Hepatocyte (in vitro differentiated cells): Measurements from ENCODE around the gene MRGPRE. TPM values are rescaled to one million over a fixed set of nuclear protein-coding genes. Genes with fewer than 3 reads are reported as not detected.

Experiments
- DNase-seq: peaks from one replicate; pipeline ENCODE4 v3.0.0-alpha.2; 2016; ENCODE audit warnings: low spot score
- H2AFZ ChIP-seq: fragments of 200-600 bp; sonication (generic); 2 replicates; pipeline ENCODE4 v1.6.0; 2016; ENCODE audit warnings: antibody characterized with exemption, mild to moderate bottlenecking
- H3K27ac ChIP-seq: fragments of 200-600 bp; sonication (generic); 2 replicates; pipeline ENCODE4 v1.5.1; 2016; ENCODE audit warnings: mild to moderate bottlenecking
- H3K27me3 ChIP-seq: fragments of 200-600 bp; sonication (generic); 2 replicates; pipeline ENCODE4 v1.6.1; 2016
- H3K36me3 ChIP-seq: fragments of 200-600 bp; sonication (generic); replicated peaks from 2 replicates; pipeline ENCODE4 v1.5.1; 2016; ENCODE audit warnings: low read depth; ENCODE audit not compliant: insufficient read depth
- H3K4me1 ChIP-seq: fragments of 200-600 bp; sonication (generic); 2 replicates; pipeline ENCODE4 v1.5.1; 2016; ENCODE audit warnings: mild to moderate bottlenecking, moderate library complexity; ENCODE audit not compliant: insufficient read depth
- H3K4me2 ChIP-seq: fragments of 200-600 bp; sonication (generic); 2 replicates; pipeline ENCODE4 v1.6.0; 2016
- H3K4me3 ChIP-seq: fragments of 200-600 bp; sonication (generic); 2 replicates; pipeline ENCODE4 v1.5.1; 2016; ENCODE audit warnings: mild to moderate bottlenecking
- H3K79me2 ChIP-seq: fragments of 200-600 bp; sonication (generic); 2 replicates; pipeline ENCODE4 v1.6.0; 2017; ENCODE audit warnings: mild to moderate bottlenecking
- H3K9me2 ChIP-seq: fragments of 200-600 bp; sonication (generic); replicated peaks from 2 replicates; pipeline ENCODE4 v1.6.0; 2017; ENCODE audit warnings: mild to moderate bottlenecking; ENCODE audit not compliant: insufficient read depth
- H3K9me3 ChIP-seq: fragments of 200-600 bp; sonication (generic); 2 replicates; pipeline ENCODE4 v1.5.1; 2016; ENCODE audit warnings: low read depth, mild to moderate bottlenecking
- H4K20me1 ChIP-seq: fragments of 200-600 bp; sonication (generic); 2 replicates; pipeline ENCODE4 v1.6.0; 2016; ENCODE audit warnings: mild to moderate bottlenecking; ENCODE audit not compliant: insufficient read depth, poor library complexity, severe bottlenecking
- EZH2 ChIP-seq: fragments of 200-600 bp; sonication (generic); IDR thresholded peaks from 2 replicates; pipeline ENCODE4 v1.6.1; 2016; ENCODE audit warnings: antibody characterized with exemption, mild to moderate bottlenecking, borderline replicate concordance
- EZH2phosphoT487 ChIP-seq: fragments of 200-600 bp; sonication (generic); IDR thresholded peaks from one replicate; pipeline ENCODE4 v1.6.1; 2018; ENCODE audit warnings: antibody characterized with exemption, mild to moderate bottlenecking, low read depth, moderate library complexity; ENCODE audit not compliant: unreplicated experiment, severe bottlenecking
- WGBS: methylation state at CpG from one replicate; pipeline ENCODE4 v1.1.6; 2016; ENCODE audit warnings: low lambda C conversion rate; ENCODE audit errors: missing lambda C conversion rate; 5-methylcytosine and 5-hydroxymethylcytosine counted together
- polyA plus RNA-seq: library from polyadenylated mRNA; unstranded; fragments of >200 nt; fragmentation: Nextera tagmentation; extraction: Ambion mirVana; gene quantifications from 2 replicates; pipeline ENCODE4 v1.2.1, GENCODE V29; 2016
- total RNA-seq: library from RNA; depleted of rRNA; stranded (reverse); fragments of >200 nt; gene quantifications from 2 replicates; pipeline ENCODE4 v1.2.3, GENCODE V29; 2014
- TF ChIP-seq, protein P1 (sequence below): fragments of 200-600 bp; sonication (generic); IDR thresholded peaks from 2 replicates; pipeline ENCODE4 v1.5.1; 2016; ENCODE audit warnings: antibody characterized with exemption, mild to moderate bottlenecking; ENCODE audit not compliant: poor library complexity

MRGPRE gene
- total and polyA plus RNA-seq, 2 experiments from 2014 or later, result not detected

DNA sequence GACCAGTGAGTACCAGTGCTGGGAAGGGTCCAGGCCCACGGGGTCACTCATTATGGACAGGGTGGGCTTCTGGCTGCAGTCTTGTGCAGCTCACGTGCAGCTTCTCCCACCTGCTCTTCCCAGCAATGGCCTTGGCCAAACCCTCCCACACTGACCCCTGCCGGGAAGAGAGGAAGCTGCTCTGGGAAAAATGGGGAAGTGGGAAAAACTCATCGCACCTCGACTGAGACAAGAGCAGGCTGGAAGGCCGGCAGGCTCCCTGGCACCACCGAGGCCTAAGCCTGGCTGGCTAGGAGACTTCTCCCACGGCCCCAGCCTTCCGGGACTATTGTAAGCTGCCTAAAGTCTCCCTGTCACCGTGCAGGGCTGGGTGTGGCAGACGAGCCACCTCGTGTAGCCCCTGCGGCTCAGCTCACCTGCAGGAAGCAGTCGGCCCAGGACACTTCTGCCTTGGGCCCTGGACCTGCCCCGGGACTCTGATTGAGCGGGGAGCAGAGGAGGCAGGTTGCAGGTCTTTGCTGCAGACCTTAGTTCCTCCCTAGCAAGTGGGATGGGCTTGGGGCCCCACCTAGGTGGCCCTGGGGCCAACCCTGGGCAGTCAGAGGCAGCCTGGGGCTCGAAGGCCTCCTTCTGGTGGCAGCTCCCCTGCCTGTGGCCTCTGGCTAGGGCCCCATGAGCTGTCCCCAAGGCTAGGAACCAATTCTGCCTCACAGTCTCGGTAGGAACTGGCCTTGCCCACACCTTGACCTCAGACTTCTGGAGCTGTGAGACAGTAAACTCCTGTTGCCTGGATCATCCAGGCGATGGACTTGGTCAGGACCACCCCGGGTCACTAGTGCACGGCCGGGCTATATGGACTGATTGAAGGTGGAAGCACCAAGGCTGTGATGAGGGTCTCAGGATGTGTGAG, 36.7 kb downstream of the MRGPRE start:
- Histone ChIP-seq H3K27ac (no peak overlapping the region), H3K79me2 (no peaks in the 10 kb centered on the region), H4K20me1 (no peaks in the 10 kb centered on the region), H3K27me3 (peaks cover 1% of the 10 kb centered on the region), H3K4me2 (no peak overlapping the region), H3K36me3 (no peaks in the 10 kb centered on the region), H3K9me3 (no peaks in the 10 kb centered on the region), H3K9me2 (no peaks in the 10 kb centered on the region), H3K4me1 (no peaks in the 10 kb centered on the region), H3K4me3 (no peak overlapping the region), H2AFZ (no peak overlapping the region)
- no peak for DNase-seq
- TF ChIP-seq EZH2 (no peak), EZH2phosphoT487 (no peak)
- TF ChIP-seq, protein P1, sequence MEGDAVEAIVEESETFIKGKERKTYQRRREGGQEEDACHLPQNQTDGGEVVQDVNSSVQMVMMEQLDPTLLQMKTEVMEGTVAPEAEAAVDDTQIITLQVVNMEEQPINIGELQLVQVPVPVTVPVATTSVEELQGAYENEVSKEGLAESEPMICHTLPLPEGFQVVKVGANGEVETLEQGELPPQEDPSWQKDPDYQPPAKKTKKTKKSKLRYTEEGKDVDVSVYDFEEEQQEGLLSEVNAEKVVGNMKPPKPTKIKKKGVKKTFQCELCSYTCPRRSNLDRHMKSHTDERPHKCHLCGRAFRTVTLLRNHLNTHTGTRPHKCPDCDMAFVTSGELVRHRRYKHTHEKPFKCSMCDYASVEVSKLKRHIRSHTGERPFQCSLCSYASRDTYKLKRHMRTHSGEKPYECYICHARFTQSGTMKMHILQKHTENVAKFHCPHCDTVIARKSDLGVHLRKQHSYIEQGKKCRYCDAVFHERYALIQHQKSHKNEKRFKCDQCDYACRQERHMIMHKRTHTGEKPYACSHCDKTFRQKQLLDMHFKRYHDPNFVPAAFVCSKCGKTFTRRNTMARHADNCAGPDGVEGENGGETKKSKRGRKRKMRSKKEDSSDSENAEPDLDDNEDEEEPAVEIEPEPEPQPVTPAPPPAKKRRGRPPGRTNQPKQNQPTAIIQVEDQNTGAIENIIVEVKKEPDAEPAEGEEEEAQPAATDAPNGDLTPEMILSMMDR, result peak; percentile 34
- WGBS, result 76% methylated on average over 22 of the region's 22 CpGs

DNA sequence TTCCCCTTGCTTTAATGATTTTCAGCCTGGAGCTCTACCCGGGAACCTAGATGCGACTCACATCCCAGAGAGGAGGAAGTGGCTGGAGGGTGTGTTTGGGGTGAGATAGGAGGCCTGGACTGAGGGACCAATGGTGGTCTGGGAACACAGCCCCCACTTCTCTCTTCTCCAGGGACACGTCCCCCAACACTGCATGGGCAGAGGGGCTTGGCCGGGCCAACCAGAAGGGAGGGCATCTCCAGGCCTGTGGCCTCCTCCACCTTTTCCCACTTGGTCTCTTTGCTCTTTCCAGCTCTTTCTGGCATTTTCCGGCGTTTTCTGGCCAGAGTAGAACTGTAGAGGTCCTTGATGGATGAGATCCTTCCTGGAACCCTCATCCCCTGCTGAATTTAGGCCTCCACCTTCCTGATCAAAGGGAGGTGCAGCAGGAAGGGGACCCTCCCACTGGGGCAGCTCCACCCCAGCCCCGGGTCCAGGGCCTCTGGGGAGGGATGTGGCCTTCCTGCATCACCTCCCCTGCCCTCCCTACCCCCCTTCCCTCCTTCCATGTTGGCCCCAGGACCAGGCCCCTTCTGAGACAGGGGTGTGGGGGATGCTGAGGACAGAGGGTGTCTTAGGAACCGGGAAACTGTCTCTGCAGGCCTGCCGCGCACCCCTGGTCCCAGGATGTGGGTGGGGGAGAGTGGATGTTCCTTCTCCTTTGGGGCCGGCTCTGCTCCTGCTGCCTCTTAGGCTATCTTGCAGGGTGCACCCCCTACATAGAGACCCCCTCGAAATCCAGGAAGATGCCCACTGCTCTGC, 38.0 kb downstream of the MRGPRE start:
- H3K4me3 ChIP-seq, result no peak overlapping the region
- H3K36me3 ChIP-seq, result no peaks in the 10 kb centered on the region
- H3K9me2 ChIP-seq, result no peaks in the 10 kb centered on the region
- H4K20me1 ChIP-seq, result no peaks in the 10 kb centered on the region
- whole genome bisulfite sequencing, result 84% methylated on average over 12 of the region's 12 CpGs
- H3K27ac ChIP-seq, result no peak overlapping the region
- no peaks in the 10 kb centered on the region for H3K79me2 ChIP-seq
- TF ChIP-seq EZH2phosphoT487 (no peak), EZH2 (no peak)
- TF ChIP-seq, protein P1, result no peak
- no peak overlapping the region for H2AFZ ChIP-seq
- H3K9me3 ChIP-seq, result no peaks in the 10 kb centered on the region
- no peak overlapping the region for H3K4me2 ChIP-seq
- H3K4me1 ChIP-seq, result no peaks in the 10 kb centered on the region
- no peaks in the 10 kb centered on the region for H3K27me3 ChIP-seq
- DNase-seq, result no peak

DNA sequence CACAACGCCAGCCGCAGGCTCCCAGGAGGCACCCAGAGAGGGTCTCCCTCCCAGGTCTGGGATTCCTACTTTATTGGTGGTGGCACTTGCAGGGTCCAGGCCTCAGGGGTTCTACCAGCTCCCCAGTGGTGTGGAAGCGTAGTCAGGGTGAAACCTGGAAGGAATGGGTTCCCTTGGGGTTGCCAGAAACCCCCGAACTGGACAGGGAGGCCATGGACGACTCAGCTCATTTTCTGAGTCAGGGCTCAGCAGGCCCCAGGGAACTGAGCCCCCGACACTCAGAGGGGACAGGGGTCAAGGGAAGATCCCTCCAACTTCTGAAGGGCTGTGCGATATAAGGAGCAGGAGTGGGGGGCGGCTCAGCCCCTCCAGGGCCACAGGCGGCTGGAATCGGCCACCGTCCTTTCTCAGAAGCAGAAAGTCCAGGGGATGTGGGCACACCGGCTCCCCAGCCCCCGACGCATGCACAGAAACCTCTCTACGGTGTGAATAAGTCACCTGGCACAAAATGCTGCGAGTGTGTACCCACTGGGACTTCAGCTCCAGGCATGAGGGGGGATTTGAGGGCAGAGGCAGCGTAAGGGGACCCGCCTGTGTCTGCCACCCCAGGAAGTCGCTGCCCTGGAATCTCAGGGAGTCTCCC, 38.7 kb downstream of the MRGPRE start:
- 85% methylated on average over 19 of the region's 19 CpGs for WGBS
- H3K9me3 ChIP-seq, result no peaks in the 10 kb centered on the region
- no peak for DNase-seq
- H3K27ac ChIP-seq, result no peak overlapping the region
- H3K4me1 ChIP-seq, result no peaks in the 10 kb centered on the region
- no peak for TF ChIP-seq EZH2
- TF ChIP-seq EZH2phosphoT487, result no peak
- TF ChIP-seq, protein P1, result no peak
- no peaks in the 10 kb centered on the region for H3K9me2 ChIP-seq
- no peak overlapping the region for H3K4me2 ChIP-seq
- H3K36me3 ChIP-seq, result no peaks in the 10 kb centered on the region
- no peak overlapping the region for H2AFZ ChIP-seq
- H3K4me3 ChIP-seq, result no peak overlapping the region
- no peaks in the 10 kb centered on the region for H3K79me2 ChIP-seq
- no peaks in the 10 kb centered on the region for H3K27me3 ChIP-seq
- H4K20me1 ChIP-seq, result no peaks in the 10 kb centered on the region
